ENCODE measurements around the gene GNG4. TPM values are rescaled to one million over a fixed set of nuclear protein-coding genes. Genes with fewer than 3 reads are reported as not detected.
A peak's percentile ranks its signal among the peaks of the same experiment; 100 is the strongest.
"Not testable (repeated sequence)": the region's sequence is repeated elsewhere in the genome, so short reads cannot be mapped to it uniquely, and the experiment has no call there.

Gene GNG4
- total RNA-seq, 1 donor, result under 0.01 TPM

DNA sequence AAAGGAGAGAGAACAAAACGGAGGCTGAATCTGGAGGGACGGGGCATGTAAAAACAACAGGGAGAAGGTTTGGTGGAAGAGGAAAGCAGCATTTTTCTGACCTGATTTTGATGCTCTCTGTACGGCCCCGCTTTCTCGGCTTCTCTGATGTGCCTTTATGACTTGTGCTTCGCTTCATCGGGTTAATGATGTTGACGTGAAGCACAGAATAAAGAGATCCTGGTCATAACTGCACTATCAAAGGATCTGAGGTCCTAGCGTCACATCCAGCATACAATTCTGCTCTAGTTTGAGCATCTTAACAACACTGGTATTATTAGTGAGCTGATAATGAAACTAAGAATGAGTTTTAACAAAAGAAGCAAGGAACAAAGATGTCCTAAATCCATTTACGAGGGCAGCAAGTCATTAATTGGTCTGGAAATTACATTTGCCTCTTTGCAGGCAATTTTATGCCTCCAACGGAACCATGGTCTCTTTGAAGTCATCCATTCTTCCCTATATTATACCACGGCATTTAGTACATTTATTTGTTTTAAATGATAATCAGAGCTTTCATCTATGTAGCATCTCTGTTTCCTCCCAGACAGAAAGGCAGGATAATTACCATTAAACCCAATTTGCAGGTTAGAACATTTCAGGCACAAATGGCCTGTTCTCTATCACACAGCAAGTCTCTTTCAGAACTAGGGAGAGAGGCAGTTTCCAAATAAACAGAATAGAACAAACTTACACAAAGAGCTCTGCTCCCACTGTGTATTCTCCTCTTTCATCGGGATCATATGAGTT is 100.0 kb downstream of the GNG4 start:
- Histone ChIP-seq H3K4me3 (ENCODE audit: insufficient read depth, low read length) (no peak overlapping the region), H3K79me2 (ENCODE audit: insufficient read depth, low read length) (no peaks in the 10 kb centered on the region), H4K20me1 (ENCODE audit: insufficient read depth, low read length) (no peaks in the 10 kb centered on the region), H3K27me3 (ENCODE audit: insufficient read depth, low read length) (no peaks in the 10 kb centered on the region), H2AFZ (ENCODE audit: low read length) (no peak overlapping the region), H3K36me3 (ENCODE audit: insufficient read depth, low read length) (no peaks in the 10 kb centered on the region), H3K4me2 (ENCODE audit: insufficient read depth, low read length) (no peak overlapping the region), H3K4me1 (ENCODE audit: insufficient read depth, low read length) (no peaks in the 10 kb centered on the region), H3K27ac (ENCODE audit: low read depth, low read length) (no peak overlapping the region), H3K9me3 (ENCODE audit: low read depth, low read length) (no peaks in the 10 kb centered on the region)
- peak; percentile 41 for DNase-seq (ENCODE audit: insufficient read length, low spot score, missing footprints)
- TF ChIP-seq, protein P1, sequence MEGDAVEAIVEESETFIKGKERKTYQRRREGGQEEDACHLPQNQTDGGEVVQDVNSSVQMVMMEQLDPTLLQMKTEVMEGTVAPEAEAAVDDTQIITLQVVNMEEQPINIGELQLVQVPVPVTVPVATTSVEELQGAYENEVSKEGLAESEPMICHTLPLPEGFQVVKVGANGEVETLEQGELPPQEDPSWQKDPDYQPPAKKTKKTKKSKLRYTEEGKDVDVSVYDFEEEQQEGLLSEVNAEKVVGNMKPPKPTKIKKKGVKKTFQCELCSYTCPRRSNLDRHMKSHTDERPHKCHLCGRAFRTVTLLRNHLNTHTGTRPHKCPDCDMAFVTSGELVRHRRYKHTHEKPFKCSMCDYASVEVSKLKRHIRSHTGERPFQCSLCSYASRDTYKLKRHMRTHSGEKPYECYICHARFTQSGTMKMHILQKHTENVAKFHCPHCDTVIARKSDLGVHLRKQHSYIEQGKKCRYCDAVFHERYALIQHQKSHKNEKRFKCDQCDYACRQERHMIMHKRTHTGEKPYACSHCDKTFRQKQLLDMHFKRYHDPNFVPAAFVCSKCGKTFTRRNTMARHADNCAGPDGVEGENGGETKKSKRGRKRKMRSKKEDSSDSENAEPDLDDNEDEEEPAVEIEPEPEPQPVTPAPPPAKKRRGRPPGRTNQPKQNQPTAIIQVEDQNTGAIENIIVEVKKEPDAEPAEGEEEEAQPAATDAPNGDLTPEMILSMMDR (IDR thresholded peaks at IDR 0.05; ENCODE audit: extremely low read depth, low read depth, low read length), result no peak

DNA sequence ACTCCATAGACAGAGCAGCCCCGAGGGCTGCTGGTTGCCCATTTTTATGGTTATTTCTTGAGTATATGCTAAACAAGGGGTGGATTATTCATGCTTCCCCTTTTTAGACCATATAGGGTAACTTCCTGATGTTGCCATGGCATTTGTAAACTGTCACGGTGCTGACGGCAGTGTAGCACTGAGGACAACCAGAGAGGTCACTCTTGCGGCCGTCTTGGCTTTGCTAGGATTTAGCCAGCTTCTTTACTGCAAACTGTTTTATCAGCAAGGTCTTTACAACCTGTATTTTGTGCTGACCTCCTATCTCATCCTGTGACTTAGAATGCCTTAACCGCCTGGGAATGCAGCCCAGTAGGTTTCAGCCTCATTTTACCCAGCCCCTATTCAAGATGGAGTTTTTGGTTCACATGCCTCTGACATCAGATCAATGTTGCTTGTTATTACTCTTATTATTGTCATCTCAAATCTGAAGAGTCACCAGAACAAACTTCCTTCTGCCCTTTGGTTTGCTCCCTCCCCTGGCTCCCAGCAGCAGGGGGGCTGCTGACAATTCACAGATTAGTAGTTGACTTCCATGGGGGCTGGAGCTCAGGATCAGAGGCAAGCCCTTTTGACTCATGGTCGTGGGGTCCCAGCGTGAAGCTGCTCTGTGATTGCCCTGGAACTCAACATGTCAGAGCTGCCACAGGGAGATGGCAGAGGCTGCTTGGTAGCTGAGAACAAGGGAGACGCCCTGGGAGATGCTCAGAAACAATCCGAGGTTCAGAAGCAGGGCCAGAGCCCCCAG is 103.0 kb downstream of the GNG4 start:
- not testable (repeated sequence) for H3K4me3 ChIP-seq (ENCODE audit: insufficient read depth, low read length); DNase-seq (ENCODE audit: insufficient read length, low spot score, missing footprints); H3K9me3 ChIP-seq (ENCODE audit: low read depth, low read length); H3K79me2 ChIP-seq (ENCODE audit: insufficient read depth, low read length); H3K27me3 ChIP-seq (ENCODE audit: insufficient read depth, low read length); H3K4me2 ChIP-seq (ENCODE audit: insufficient read depth, low read length); H4K20me1 ChIP-seq (ENCODE audit: insufficient read depth, low read length); H3K27ac ChIP-seq (ENCODE audit: low read depth, low read length); H3K36me3 ChIP-seq (ENCODE audit: insufficient read depth, low read length); H2AFZ ChIP-seq (ENCODE audit: low read length); H3K4me1 ChIP-seq (ENCODE audit: insufficient read depth, low read length)

DNA sequence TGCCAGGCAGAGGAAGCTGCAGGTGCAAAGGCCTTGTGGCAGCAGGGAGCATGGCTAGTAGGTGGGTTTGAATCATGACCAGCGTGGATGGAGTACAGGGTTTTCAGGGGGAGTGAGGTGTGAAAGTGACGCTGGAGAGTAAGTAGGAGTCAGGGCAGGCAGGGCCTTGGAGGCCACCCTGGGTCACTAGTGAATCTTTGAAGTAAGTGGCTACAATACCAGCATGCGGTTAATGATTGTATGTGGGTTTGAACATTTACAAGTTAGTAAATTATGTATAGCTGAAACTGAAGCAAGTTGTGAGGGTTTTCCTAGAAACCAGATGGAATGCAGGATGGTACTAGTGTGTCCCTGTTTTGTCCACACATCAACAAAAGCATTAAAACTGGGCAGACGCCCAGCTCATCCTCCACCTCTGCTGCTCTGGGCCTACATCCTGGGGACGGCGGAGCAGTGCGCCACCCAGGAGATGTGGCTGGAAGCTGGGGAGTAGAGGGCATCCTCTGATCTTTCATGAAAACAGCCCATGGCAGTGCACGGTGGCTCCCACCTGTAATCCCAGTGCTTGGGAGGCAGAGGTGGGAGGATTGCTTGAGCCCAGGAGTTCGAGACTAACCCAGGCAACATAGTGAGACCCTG is 104.2 kb downstream of the GNG4 start:
- H3K4me1 ChIP-seq (ENCODE audit: insufficient read depth, low read length), result no peaks in the 10 kb centered on the region
- H3K79me2 ChIP-seq (ENCODE audit: insufficient read depth, low read length), result no peaks in the 10 kb centered on the region
- H3K4me3 ChIP-seq (ENCODE audit: insufficient read depth, low read length), result no peak overlapping the region
- H3K27me3 ChIP-seq (ENCODE audit: insufficient read depth, low read length), result no peaks in the 10 kb centered on the region
- no peaks in the 10 kb centered on the region for H4K20me1 ChIP-seq (ENCODE audit: insufficient read depth, low read length)
- H3K36me3 ChIP-seq (ENCODE audit: insufficient read depth, low read length), result no peaks in the 10 kb centered on the region
- no peak overlapping the region for H3K27ac ChIP-seq (ENCODE audit: low read depth, low read length)
- no peak overlapping the region for H3K4me2 ChIP-seq (ENCODE audit: insufficient read depth, low read length)
- DNase-seq (ENCODE audit: insufficient read length, low spot score, missing footprints), result no peak
- H3K9me3 ChIP-seq (ENCODE audit: low read depth, low read length), result no peaks in the 10 kb centered on the region
- TF ChIP-seq, protein P1 (IDR thresholded peaks at IDR 0.05; ENCODE audit: extremely low read depth, low read depth, low read length), result no peak
- no peak overlapping the region for H2AFZ ChIP-seq (ENCODE audit: low read length)

DNA sequence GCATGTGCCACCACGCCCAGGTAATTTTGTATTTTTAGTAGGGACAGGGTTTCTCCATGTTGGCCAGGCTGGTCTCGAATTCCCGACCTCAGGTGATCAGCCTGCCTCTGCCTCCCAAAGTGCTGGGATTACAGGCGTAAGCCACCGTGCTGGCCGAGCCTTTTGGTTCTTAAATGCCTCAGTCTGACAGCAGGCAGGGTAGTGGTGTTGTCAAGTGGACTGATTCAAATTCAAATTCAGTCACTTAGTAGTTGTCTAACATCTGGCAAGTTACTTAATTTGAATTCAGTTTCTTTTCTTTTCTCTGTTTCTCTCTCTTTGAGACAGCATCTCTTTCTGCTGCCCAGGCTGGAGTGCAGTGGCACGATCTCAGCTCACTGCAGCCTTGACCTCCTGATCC is 106.7 kb downstream of the GNG4 start:
- H3K27me3 ChIP-seq (ENCODE audit: insufficient read depth, low read length); H4K20me1 ChIP-seq (ENCODE audit: insufficient read depth, low read length); H3K79me2 ChIP-seq (ENCODE audit: insufficient read depth, low read length); DNase-seq (ENCODE audit: insufficient read length, low spot score, missing footprints); H2AFZ ChIP-seq (ENCODE audit: low read length); H3K27ac ChIP-seq (ENCODE audit: low read depth, low read length); H3K4me3 ChIP-seq (ENCODE audit: insufficient read depth, low read length); H3K9me3 ChIP-seq (ENCODE audit: low read depth, low read length); H3K36me3 ChIP-seq (ENCODE audit: insufficient read depth, low read length); H3K4me2 ChIP-seq (ENCODE audit: insufficient read depth, low read length); H3K4me1 ChIP-seq (ENCODE audit: insufficient read depth, low read length): not testable (repeated sequence)

Measured in osteoblast (primary cell).